Measurements from ENCODE around the gene SH3BGRL2.

Gene SH3BGRL2

DNA sequence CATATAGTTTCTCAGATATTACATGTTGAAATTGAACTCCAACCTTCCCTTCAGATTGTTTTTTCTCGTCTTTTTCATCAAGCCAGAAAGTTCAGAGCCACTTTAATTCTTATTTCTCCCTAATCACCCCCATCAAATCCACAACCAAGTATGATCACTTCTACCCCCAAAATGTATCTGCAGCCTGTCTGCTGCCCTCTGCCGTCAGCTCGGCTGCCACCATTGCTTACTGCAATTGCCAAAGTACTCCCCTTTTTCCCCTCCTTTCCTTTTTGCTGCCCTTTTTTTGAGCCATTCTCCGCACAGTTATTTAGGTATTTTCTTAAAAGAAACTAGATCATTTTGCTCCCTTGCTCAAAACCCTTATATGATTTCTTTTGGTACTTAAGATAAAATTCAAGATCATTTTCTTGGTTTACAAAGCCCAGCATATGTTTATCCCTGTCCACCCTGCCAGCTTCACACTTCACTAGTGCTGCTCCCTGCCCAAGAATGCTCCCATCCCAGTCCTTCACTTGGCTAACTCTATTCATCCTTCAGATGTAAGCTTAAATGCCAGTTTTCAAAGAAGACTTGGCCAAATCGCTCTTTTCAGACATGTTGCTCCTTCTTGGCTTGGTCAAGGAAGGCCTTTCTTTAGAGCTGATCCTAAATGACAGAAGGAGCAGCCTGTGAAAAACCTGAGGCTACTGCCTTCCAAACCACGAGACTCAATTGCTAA, 63.7 kb downstream of the SH3BGRL2 start:
- no peak for FAIRE-seq
- DNase-seq (ENCODE audit: insufficient read length, low spot score) = no peak

DNA sequence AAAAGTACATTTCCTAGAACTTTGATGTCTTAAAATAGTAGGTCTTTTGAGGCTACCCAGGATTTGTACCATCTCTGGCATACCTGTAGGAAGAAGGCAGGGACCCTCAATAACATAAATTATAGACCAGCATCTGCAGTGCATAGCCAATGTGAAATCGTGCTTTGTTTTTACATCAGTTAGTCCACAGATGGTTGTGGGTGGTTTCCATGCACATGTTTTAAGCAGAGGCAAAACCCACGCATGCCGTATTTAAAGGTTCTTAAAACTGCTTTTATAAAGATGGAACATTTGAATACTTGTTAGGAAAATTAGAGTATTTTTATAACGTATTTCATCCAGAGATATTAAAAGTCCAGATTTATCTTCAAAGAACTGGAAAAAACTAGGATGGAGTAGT, 66.3 kb downstream of the SH3BGRL2 start:
- DNase-seq (ENCODE audit: insufficient read length, low spot score) (no peak), FAIRE-seq (no peak)

DNA sequence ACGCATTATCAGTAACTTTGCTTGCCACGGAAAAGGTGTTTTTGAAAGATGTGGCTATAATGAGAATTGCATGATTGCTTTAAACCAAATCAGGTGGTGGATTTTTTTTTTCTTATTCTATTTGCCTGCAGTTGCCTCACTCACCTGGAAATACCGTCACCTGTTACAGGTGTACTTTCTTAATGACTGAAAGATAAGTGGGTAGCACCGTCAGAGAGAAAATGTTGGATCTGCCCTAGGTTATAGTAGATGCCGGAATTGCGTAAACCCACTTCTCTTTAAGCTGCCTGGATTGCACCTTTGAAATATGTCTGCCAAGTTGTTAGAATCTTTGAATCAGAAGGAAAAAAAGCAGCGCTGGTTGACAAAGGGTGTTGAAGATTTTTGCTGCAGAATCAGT, 68.5 kb downstream of the SH3BGRL2 start:
- no peak for FAIRE-seq
- no peak for DNase-seq (ENCODE audit: insufficient read length, low spot score)

DNA sequence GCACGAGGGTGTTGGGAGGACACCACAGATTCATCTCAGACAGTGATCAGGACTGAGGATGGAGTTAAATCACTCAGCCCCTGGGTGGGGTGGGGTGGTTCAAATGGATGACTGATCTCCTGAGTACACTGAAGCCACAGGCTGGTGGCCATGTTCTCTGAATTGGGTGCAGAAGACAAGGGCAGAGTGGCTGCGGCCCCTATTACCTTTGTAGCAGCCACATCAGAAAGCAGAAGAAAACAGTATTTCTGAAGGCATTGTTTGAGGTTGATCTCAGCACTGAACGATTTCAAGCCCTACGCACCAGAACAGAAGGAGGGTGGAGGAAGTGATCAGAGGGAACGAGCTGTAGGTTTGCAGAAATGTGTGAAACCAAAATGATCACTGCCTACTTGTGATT, 71.6 kb downstream of the SH3BGRL2 start:
- no peak for FAIRE-seq
- DNase-seq (ENCODE audit: insufficient read length, low spot score) = no peak

DNA sequence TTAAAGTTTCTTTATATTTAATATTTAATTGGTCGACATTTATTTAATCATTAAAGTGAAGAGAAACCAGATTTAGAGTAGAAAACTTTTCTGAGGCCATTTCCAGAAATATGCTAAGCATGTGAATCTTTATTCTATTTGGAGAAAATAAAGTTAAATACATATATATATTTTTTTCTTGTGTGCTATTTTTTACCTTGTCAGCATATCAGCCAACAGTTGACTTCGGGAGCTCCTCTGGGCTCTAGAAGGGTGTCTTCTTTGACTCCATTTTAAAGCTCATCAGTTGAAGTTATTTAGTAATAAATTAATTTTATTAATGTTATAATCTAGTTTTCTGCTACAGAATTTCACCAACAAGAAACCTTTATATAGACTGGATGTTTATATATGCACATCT, 73.1 kb downstream of the SH3BGRL2 start:
- no peak for DNase-seq (ENCODE audit: insufficient read length, low spot score)
- no peak for FAIRE-seq

DNA sequence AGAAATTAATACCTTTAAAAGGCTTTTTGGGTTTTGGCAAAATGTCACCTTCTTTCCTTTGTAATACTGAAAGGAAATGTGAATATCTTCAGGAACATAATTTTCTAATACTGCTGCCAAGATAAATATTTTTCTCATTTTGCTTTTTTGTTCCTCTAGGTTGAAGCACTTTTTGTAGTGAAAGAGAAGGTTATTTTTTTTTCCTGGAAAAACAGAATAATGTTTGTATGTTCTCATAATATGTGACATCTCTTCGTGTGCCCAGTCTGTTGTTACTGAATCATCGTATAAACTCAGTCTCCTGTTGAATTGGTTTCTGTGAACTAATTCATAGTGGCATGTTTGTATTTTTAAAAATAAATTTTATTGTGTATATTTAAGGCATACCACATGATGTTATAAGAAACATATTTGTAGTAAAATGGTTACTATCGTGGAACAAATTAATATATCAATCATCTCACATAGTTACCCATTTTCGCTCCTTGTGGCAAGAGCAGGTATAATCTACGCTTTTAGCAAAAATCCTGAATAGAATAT, 74.4 kb downstream of the SH3BGRL2 start:
- FAIRE-seq = no peak
- DNase-seq (ENCODE audit: insufficient read length, low spot score) = no peak

DNA sequence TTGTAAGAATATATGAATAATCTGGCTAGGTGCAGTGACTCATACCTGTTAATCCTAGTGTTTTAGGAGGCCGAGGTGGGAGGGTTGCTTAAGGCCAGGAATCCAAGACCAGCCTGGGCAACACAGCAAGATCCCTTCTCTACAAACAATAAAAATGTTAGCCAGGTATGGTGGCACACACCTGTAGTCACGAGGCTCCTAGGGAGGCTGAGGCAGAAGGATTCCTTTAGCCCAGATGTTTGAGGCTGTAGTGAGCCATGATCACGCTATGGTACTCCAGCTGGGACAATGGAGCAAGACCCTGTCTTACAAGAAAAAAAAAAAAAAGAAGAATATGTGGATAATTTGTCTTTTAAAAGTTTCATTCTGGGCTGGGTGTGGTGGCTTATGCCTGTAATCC, 75.4 kb downstream of the SH3BGRL2 start:
- FAIRE-seq (no peak), DNase-seq (ENCODE audit: insufficient read length, low spot score) (no peak)

DNA sequence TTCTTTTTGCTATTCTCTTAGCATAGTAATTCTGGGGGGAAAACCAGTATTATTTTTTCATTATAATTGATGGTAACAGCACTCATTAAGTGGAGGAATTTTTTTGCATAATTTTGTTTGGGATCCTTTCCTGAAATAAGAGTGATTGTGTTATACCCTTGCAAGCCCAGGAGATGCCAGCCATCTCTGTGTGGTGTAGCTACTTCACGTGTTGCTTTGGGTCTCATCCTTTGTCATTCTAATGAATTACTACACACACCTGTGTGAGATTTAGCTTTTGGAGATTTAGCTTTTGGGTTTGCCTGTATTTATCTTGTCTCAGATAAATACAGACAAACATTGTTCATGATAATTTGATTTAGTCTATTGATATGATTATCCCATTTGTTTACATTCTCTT, 76.5 kb downstream of the SH3BGRL2 start:
- FAIRE-seq = no peak
- DNase-seq (ENCODE audit: insufficient read length, low spot score) = no peak

DNA sequence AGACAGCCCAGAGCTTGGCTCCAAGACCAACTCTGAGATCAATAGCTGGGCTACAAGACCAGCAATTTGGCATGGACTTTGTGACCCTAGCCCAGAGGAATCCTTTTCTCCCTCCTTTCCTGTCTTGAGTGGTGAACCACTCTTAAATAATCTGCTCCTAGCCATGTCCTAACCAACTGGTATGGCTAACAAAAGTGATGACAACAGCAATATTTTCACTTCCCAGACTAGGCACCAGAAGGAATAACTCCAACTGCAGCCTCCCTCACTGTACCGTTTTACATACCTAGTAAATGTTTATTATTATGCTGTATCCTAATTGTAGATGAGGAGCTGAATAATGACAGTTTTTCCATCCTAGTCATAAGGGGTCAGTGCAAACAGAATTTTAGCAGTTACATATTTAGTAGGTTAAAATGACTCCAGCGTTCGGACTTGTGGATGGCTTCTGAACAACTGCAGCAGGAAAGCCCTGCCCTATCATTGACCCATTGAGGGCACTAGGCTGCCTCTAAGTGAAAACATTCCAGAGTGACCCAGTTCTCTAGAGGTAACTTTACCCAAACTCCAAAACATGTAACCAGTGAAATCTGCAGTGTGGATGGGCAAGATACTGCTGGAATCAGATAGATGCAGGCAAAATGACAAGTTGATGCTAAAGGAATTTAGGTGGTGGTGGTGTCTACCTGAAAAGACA, 77.1 kb downstream of the SH3BGRL2 start:
- DNase-seq (ENCODE audit: insufficient read length, low spot score) (no peak), FAIRE-seq (no peak)

DNA sequence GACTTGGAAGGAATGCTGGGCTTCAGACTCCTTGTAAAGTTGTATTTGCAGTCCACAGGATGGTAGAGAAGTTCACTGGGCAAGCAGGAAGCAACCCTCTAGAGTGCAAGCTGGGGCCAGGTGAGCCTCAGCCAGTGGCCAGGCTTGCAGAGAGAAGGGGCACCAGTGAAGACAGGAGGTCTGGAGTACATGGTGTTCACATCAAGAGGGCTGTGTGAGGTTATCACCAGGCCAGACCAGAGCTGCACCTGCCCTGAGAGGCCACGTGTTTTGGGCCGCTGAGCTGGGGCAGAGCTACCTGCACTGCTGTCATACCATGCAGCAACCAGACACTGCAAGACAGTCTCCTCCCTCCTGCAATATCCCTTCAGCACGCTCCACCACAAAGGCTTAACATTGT, 79.0 kb downstream of the SH3BGRL2 start:
- DNase-seq (ENCODE audit: insufficient read length, low spot score) = no peak

DNA sequence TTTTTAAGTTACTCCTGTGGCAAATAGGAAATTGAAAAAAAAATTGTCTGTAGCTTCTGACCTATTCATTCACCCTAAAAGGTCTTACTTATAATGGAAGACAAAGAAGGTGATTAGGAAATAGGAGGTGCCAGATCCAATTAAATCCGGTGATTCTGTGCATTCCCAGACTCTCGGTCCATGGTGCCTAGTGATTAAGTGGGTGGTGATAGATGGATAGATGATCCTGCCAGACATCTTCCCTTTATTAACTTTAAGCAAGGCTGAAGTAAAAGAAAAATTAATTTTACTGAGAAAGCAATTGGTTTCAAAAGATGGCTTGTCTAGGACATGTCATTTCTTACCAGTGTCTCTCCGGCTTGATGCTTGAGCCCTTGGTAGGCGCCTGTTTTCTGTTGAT, 80.0 kb downstream of the SH3BGRL2 start:
- no peak for DNase-seq (ENCODE audit: insufficient read length, low spot score)
- FAIRE-seq = no peak

More for the DNA sequence above, 79.0 kb downstream of the SH3BGRL2 start:
- no peak for FAIRE-seq

DNA sequence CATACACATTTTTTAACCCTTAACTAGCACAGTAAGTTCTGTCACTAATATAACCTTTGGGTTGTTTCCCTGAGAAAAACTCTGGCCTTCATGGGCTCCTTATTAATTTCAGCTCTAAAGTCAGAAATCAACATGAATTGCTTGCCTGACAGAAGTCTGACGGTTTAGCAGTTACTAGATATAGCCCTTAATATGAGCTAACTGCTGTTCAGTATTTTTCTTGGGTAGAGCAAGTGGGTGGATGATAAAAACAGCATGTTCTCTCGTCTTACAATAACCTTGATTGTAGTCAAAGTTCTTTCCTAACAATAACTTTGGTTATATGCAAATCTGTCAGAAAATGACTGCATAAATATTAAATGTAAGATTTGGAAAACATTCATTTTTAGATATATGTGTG, 81.0 kb downstream of the SH3BGRL2 start:
- FAIRE-seq (no peak), DNase-seq (ENCODE audit: insufficient read length, low spot score) (no peak)

DNA sequence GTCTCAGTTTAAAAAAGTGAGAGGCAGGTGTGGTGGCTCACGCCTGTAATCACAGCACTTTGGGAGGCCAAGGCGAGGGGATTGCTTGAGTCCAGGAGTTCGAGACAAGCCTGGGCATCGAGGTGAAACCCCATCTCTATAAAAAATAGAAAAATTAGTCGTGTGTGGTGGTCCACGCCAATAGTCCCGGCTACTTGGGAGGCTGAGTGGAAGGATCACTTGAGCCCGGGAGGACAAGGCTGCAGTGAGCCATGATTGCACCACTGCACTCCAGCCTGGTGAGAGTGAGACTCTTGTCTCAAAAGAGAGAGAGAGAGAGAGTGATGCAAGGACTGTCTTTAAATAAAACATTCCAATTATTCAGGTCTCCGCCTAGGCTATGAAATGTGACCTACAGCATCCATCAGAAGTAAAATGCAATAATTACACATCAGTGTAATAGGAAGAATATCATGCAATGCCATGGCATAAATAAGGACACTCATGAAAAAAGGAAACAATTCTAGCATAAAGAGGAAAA, 81.5 kb downstream of the SH3BGRL2 start:
- DNase-seq (ENCODE audit: insufficient read length, low spot score) = no peak
- FAIRE-seq = no peak

DNA sequence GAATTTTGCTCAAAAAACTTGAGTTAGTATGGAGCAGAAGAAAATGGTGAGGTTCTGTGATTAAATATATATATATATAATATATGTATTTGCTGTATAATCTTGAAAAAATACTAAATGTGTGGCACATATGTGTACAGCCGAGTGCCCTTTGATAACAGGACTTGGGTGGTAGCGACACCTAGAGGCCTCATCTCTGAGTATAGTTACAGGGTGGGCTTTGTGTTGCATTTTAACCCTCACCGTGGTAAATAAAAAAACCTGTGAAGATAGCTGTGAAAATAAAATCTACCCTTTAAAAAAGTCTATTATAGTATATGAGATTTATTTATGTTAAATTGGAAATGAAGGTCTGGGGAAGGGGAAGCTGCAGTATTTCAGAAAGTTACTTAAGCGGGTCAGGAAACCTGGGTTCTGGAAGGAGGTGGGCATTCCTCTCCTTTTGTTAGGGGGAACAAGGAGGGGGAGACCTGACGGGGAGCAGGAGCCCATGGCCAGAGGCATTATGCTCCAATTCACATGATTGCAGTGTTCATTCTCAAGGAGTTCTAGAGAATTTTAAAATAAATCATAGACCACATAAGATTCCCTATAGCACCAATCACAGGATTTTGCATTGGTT, 82.7 kb downstream of the SH3BGRL2 start:
- DNase-seq (ENCODE audit: insufficient read length, low spot score) (peak; percentile 22), FAIRE-seq (no peak)

DNA sequence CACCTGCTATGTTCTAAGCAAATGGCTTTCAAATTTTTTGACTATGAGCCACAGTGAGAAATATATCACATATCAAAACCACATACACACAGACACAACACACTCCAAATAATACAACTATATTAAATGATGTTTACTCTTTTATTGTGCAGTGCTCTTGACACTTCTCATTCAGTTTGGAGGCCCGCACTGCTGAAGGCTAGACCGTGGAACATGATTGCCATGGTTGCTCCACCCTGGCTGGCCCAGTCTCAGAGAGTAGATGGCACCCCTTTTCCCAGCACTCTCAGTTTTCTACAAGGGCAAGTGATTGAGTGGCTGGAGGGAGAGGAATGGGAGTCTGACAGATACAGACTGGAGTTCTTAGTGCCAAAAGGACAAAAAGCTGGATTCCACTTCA, 86.9 kb downstream of the SH3BGRL2 start:
- FAIRE-seq (no peak), DNase-seq (ENCODE audit: insufficient read length, low spot score) (no peak)

DNA sequence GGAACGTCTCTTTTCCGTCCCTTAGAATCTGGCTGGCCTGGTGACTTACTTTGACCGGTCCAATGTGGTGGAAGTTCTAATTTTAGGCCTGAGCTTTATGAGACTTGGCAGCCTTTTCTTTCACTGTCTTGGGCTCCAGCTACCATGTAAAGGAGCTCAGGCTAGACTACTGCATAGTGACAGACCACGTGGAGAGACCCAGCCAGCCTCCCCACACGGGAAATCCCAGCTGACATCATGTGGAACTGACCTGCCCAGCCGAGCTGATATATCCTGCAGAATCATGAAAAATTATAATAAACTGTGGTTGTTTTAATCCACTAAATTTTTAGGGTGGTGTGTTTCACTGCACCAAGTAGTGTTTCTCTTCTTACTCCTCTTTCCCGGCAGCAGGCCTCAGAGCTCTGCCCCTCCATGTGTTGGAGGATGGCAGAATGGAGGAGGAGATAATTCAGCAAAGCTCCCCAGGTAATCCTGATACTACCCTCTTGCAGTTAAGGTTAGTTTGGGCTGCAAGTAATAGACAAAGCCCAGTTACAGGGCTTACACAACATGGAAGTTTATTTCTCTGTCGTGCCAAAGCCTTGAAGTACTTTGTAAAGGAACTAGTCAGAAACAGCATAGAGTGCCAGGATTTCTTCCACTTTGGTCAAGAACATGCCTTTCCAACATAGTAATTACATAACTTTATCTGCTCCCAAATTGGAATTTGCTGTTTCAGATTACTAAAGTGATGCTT, 87.5 kb downstream of the SH3BGRL2 start:
- FAIRE-seq = no peak
- DNase-seq (ENCODE audit: insufficient read length, low spot score) = no peak

DNA sequence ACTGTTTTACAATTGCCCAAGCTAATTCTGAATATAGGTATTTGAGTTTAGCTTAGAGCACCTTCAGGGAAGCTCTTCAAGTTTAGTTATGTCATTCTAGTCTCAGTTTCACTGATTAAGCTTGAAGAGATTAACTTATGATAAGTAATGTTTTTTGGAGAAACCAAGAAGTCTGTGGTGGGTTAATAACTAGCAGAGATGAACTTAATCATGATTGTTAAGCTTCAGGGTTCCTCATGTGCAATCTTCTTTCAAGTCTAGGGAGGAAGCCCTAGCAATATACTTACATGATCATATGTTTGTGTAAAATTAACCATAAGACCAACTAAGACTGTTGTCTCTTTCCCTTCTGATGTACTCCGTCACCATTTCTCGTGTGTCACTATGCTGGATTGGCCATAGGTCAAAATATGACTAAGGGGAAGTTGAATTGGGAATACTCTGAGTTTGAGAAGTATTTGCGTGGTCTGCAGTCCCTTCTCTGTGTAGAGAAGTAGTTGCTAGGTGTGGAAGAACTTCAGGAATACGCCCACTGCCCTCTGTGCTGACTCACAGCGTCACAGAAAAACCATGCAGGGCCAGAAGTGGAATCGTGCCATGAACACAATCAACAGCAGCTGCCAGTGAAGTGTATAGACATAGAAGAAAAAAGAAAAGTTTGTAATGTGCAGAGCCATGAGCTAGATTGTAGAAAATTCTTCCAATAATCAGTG, 88.3 kb downstream of the SH3BGRL2 start:
- FAIRE-seq (no peak), DNase-seq (ENCODE audit: insufficient read length, low spot score) (no peak)

DNA sequence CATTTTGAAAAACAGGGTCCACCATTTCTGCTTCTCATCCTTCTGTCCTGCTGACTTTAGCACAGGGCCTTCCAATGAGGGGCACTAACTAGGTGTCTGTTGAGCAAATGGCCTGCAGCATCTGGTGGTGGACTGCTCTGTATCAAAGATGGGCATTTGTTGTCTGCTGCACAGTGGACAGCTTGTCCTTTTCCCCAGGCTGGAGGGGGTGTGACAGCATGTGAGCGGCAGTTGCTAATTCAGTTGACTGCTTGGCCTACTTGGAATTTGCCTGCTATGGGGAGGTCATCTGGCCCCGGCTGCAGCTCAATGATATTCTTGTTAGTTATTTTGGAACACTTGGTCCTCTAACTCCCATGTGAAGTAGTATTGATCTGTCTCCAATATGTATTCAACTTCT, 93.7 kb downstream of the SH3BGRL2 start:
- no peak for DNase-seq (ENCODE audit: insufficient read length, low spot score)
- FAIRE-seq = no peak

DNA sequence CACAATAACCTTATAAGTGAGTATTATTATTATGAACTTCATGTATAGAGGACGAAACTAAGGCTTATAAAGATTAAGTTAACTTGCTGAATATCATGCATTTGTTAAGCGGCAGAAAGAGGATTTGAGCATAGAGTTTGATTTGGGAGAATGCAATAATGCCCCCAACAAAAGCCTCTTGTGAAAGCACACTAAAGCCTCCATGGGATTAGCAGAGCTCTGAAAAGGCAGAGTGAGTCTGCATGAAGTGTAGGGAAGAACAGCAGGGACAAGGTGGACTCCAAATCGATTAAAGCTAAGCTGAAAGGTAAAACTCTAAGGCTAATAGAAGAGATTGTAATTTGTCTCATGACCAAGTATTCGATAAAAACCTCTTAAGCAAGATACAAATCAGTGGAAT, 100.3 kb downstream of the SH3BGRL2 start:
- FAIRE-seq = no peak
- no peak for DNase-seq (ENCODE audit: insufficient read length, low spot score)

DNA sequence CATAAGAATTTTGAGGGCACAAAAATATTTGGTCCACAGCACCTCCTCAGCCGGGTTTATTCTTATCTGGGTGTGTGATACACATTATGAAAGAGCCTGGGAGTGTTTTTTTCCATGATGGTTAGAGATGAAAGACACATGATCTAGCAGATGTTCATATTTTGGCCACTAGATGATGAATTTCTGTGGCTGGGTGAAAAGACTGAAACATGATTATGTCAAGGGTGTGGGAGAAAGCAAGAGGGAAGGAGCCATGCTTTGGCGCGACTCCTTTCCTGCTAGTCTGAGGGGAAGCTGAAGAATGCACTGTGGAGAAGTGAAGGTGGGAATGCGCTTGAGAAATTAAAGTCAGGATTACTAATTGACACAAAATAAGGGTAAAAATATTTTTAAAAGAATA, 102.3 kb downstream of the SH3BGRL2 start:
- no peak for FAIRE-seq
- DNase-seq (ENCODE audit: insufficient read length, low spot score) = no peak

All from HTR-8/SVneo (cell line).